ENCODE data around the gene PACS2.
"Not testable (repeated sequence)": the region's sequence is repeated elsewhere in the genome, so short reads cannot be mapped to it uniquely, and the experiment has no call there.

PACS2 gene

DNA sequence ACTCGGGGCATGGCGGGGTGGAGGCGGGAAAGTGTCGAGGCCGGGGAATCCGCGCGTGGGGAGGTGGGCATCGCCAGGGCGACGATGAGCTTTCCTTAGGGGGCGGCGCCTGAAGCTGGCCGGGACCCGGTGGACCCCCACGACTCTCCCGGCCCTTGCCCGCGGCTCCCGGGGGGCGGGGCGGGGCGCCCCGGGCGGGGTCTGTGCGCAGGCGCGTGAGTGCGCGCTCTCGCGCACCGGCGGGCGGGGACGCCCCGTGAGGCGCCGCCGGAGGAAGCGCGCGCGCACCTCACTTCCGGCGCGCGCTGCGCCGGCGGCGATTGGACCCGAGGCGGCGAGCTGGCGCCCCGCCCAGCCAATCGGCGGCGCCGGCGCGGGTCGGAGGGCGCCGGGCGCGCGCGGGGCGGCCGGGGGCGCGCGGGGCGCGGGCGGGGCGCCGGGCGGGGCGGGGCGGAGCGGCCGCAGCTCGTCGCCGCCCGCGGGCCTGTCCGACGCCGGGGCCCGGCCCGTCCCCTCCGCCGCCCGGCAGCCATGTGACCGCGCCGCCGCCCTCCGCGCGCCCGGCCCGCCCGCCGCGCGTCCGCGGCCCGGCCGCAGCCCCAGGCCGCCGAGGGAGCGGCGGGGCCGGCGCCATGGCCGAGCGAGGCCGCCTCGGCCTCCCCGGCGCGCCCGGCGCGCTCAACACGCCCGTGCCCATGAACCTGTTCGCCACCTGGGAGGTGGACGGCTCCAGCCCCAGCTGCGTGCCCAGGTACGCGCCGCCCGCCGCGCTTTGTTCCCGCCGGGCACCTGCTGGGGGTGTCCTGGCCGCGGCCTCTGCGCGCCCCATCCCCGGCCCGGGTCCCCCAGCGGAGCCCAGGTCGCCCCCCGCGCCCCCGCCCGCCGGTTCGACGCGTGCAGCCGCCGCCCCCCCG, at the start of gene PACS2:
Gene PACS2, plus strand, starts transcription at position 462 of the 914 bp plus-strand sequence. Its CDS starts 171 bp downstream, at position 633.
- DNase-seq, result no peak

DNA sequence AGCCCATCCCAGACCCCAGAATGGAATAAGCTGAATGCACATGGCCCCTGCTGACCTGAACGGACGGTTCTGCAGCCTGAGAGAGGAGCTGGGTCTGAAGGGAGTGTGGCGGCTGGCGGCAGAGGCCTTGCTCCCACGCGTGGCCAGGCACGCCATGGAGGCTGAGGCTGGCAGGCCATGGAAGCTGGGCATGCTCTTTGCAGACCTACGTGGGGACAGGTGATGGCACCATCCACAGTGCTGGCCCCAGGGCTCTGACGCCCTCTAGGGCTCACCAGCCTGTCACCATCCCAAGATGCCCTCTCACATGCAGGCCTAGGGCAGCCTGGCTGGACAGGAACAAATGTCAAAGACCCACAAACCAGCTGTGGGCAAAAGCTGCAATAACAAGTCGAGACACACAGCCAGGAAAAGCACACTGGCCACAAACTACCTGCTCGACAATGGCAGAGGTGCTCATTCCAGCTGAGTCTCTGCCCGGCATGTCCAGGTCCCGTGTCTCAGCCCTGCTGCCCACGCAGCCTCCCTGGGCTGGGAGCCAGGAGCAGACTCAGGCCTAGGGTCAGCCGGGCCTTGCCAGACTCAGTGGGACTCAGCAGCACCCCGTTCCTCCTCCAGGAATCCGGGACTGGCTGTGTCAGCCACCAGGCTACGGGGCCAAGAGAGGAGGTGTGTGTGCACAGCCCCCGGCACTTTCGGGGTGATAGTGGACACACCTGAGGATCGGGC, 46.6 kb upstream of the PACS2 start:
- no peak for DNase-seq

DNA sequence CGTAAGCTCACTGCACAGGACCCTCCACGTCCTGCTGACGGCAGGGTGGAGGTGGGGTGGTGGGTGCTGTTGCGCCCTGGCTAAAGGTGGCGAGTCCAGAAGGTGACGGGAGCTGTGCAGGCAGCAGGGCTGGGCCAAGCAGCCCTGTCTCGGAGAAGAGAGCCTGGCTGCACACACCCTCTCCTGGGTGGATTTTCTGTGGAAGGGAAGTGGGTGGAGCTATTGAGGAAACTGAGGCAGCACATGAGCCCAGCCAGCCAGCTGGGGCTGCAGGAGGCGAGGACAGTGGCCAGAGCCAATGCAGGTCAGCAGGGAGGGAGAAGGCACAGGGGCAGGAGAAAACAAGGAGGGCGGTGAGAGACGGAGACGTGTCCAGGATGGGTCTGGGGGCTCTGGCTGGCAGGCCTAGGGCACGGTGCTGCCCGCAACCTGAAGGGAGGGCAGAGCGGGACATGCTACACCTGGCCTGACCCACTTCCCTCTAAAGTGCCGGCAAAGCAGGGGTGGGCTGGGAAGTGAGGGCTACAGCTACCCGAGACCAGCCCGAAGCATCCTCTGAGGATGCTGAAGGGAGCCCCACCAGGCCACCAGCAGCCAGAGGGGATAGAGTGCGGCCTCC, 45.7 kb upstream of the PACS2 start:
- no peak for DNase-seq

DNA sequence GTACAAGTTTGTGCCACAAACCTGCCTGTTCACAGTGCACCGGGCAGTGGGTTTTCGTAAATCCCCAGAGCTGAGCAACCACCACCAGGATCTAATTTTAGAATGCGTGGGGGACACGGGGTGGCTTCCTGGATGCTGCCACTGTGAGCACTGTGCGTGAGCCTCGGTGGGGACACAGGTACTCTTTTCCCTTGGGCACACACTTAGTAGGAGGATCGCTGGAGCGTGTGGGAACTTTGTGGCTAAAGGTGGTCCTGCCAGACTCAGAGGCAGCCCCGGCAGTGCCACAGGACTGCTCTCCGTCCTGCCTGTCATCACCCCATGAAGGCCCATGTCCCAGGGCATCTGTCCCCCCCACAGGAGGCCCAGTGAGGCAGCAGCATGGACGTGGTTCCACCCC, 45.1 kb upstream of the PACS2 start:
- DNase-seq, result no peak

DNA sequence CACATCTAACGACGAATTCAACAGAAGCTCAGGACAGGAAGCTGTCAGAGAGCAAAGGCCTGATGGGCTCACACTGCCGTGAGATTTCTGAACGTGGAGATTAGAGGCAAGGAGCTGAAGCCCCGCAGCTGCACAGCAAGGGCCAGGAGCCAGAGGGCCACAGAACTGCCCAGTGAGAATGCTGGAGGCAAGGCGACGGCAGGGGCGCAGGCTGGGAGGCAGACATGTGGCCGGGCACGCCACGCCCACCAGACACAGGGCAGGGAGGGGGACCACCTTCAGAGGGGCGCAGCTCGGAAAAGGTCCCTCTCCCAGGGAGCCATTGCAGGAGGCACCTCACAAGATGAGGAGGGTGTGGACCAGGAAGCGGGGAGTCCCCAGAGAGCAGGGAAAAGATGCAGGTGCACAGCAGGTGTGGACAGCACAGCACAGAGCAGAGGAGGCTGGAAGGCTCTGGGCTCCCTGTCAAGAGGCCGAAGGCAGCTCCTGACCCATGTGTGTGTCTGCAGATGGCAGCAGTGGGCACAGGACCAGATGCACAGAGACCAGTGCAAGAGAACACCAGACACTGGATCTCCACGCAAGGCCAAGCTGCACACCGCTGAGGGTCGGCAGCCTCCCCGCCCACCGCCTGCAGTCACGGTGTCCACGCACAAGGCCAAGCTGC, 43.2 kb upstream of the PACS2 start:
- DNase-seq, result no peak

DNA sequence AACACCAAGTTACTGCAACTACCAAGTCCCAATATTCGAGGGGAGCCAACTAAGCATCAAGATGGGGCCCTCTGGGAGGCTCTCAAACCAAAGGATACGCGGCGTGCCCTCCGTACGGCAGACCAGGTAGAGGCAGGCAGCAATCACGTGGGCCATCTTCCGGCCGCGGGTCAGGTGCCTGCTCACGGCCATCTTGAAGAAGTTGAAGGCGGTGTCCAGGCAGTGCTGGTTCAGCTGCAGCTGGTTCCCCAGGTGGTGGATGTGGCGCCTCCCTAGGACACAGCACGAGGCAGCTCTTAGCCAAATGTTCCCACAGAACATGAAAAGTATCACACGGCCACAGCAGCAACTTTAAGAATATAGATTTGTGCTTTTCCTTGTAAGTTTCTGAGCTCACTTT, 41.9 kb upstream of the PACS2 start:
- no peak for DNase-seq

DNA sequence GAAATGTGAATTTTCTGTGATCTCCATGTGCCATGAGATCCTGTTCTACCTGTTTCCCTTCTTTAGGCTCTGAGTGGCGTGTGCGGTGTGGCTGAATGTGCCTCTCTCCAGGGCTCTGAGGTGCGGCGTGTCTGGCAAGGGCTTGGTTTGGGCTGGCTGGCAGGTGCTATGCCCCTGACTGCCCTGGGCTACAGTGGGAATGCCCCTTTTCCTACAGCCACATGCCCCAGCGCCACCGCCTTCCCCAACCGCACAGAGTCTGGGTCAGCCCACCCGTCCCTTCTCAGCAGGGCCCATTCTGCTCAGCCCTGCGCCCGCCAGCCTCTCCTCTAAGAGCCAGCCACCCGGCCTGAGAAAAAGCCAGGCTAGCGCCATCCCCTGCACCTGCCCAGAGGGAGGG, 41.5 kb upstream of the PACS2 start:
- DNase-seq, result no peak

DNA sequence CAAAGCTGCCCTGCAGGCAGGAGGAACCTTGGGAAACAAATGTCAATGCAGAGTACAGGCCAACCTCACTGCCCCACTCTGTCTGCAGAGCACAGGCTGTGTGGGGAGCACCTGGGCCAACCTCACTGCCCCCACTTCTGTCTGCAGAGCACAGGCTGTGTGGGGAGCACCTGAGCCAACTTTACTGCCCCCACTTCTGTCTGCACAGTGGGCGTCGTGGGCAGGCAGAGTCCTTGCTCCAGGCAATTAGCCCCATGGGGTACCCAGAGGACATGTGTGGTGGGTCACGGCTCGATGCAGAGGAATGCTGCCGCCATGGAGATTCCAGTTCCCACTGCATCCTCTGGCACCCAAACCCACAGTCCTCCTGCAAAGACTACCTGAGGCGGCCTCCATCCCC, 39.9 kb upstream of the PACS2 start:
- no peak for DNase-seq

DNA sequence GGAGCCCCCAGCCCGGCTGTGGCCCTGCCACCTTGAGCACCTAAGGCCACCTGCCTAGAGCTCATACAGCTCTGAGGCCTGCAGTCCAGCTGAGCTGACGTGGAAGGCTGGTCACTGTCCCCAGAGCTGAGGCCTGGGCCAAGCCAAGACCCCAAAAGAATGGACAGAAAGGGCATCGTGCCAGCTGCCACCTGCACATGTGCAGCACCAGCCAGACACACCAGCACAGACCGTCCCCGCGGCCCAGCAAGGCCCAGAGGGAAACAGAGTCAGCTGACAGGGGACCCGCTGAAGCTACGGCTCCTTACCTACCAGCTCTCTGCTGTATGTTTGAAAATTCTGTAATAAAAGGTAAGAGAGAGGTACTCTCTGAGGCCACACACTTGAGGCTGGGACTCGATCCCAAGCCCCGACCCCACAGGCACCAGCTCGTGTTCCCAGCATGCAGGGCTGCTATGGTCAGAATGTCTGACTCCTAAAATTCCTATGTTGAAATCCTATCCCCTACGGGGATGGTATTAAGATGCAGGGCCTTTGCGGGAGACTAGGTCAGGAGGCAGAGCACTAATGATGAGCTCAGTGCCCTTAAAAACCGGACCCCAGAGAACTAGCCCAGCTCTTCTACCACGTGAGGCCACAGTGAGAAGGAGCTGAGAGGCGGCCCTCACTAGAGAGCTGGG, 39.1 kb upstream of the PACS2 start:
- no peak for DNase-seq

DNA sequence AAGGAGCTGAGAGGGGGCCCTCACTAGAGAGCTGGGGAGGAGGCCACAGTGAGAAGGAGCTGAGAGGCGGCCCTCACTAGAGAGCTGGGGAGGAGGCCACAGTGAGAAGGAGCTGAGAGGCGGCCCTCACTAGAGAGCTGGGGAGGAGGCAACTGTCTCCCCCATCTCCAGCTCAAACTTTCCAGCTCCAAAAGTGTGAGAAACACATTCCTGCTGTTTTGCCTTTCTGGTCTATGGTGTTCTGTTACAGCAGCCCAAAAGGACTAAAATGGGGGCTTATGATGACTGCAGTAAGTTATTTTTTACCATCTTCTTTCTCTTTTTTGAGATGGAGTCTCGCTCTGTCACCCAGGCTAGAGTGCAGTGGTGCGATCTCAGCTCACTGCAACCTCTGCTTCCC, 37.1 kb upstream of the PACS2 start:
- DNase-seq, result not testable (repeated sequence)

DNA sequence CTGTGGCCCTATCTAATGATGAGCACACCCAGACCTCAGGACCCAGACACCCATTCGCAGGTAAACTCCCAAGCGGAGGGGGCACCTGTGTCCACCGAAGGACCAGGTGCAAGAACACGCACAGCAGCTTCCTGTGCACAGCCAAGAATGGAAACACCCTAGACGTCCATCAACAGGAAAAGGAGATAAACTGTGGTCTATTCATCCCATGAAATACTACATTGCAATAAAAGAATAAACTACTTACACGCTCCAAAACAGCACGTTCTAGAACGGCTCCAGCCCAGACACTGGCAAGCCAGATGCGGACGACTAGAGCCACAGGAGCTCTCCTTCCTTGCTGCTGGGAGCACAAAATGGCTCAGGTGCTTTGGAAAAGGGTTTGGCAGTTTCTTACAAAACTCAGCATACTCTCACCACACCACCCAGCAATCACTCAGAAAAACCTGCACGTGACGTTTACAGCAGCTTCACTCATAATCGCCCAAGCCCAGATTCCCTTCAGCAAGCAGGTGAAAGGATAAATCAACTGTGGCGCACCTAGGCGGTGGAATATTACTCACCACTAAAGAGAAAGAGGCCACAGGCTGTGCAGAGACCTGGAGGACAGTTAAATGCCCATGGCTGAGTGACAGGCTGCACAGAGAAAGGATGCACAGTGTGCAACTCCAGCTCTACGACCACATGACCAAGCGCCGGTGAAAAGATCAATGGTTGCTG, 34.7 kb upstream of the PACS2 start:
- DNase-seq, result no peak

DNA sequence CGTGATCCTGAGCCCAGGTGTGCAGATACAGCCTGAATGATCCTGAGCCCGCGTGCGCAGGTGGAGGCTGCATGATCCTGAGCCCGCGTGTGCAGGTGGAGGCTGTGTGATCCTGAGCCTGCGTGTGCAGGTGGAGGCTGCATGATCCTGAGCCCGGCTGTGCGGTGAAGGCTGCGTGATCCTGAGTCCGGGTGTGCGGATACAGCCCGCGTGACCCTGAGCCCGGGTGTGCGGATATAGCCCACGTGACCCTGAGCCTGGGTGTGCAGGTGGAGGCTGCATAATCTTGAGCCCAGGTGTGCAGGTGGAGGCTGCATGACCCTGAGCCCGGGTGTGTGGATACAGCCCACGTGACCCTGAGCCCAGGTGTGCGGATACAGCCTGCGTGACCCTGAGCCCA, 34.0 kb upstream of the PACS2 start:
- DNase-seq, result no peak

DNA sequence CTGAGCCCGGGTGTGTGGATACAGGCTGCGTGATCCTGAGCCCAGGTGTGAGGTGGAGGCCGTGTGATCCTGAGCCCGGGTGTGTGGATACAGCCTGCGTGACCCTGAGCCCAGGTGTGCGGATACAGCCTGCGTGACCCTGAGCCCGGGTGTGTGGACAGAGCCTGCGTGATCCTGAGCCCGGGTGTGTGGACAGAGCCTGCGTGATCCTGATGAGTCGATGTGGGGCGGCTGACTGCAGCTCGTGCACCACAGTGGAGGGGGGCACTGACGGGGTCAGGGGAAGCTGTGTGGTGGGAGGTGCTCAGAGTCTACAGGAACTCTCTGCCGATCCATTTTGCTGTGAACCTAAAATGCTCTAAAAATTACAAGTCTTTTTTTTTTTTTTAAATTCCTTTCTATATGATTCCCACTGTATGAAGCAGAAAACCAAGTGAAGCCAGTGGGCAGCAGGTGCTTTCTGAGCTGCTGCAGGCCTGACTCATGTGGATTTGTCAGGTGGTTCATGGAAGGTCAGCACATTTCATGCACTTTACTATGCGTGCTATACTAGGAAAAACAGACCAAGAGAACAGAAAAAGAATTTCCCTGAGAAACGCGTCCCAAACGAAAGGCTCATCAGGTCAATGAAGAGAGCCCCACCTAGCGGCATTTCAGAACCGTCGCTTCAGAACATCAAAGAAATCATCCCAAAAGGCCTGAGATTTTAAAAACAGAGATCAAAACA, 33.0 kb upstream of the PACS2 start:
- no peak for DNase-seq

DNA sequence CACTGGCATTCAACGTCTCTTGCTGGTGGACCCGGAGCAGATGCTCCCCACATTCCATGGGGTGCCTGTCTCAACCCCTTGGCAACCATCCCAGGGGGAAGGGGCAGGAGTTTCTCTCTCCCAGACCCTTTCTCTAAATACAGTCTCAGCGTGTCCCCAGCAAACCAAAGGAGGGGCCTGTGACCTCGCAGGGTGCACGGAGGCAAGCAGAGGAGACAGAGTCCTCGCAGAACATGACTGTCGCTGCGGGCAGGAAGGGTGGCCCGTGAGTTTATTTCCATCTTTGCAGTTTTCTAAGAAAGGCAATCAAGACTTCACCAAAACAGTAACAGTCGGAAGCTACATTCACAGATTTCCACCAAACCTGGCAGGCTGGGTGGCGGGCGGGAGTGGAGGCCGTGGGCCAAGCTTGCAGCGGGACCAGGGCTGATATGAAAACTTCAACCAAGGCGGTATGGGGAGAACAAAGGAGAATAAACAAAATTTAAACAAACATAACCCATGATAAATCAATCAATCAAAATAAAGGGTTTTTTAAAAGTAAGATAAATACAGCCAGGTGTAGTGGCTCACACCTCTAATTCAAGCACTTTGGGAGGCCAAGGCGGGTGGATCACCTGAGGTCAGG, 32.3 kb upstream of the PACS2 start:
- DNase-seq, result no peak

DNA sequence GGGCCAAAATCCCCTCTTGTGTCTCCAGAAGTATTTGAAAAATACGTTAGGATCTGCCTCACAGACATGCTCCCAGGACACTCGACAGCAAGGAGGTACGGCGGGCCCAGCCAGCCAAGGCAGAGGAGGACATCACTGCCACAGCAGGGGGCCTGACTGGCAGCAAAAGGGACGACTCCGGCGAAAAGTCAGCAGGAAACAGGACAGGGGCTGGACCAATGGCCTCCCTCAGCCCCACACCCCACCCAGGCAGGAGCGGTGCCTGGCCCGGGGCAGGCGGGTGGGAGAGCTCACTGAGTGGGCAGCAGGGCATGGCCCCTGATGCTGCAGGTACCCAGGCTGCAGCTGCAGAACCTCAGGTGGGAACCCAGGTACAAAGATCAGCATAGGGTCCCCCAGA, 31.5 kb upstream of the PACS2 start:
- DNase-seq, result no peak

DNA sequence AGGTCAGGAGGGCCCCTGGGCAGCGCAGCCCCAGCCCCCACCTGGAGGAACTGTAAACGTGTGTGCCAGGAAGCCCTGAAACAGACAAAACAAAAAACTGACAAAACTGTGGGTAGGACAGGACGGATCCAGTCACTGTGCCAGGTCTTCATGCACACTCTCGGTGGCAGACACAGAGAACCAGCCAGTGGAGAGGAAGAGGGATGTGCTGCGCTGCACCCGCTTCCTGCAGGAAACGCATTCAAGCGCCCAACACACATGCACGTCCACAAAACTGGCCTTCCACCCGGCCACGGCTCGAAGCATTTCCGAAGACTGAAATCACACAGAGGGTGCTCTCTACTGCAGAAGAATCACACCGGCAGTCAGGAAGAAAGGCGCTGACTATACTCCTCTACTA, 30.6 kb upstream of the PACS2 start:
- DNase-seq, result no peak

DNA sequence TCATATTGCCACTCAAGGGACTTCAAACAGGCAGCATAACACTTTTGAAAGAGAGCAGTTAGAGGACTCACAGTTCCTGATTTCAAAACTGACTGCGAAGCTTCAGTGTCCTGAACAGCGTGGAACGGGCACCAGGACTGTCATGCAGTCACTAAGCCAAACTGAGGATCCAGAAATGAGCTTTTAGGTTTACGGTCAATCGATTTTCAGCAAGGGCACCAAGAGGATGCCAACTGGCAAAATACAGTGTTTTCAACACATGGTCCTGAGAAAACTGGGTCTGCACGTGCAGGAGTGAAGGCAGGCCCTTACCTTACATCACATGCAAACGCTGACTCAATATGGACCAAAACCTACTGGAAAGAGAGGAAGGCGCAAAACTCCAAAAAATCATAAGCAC, 29.4 kb upstream of the PACS2 start:
- DNase-seq, result no peak

DNA sequence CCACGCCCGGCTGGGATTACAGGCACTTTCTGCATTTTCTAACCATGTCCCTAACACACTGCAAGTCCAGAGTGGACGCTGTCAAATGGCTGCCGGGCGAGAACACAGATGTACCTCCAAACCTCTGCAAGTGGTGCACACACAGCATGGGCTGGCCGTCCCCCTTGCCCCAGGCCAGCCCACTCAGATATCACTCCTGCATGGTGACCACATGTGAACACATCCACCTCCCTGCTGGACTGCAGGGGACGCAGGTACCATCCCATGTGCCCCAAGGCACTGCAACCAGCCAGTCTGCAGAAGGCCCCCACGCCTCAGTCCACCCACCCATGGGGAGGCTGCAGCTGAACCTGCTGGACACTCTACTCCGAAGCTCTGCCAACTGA, 27.8 kb upstream of the PACS2 start:
- DNase-seq, result no peak

DNA sequence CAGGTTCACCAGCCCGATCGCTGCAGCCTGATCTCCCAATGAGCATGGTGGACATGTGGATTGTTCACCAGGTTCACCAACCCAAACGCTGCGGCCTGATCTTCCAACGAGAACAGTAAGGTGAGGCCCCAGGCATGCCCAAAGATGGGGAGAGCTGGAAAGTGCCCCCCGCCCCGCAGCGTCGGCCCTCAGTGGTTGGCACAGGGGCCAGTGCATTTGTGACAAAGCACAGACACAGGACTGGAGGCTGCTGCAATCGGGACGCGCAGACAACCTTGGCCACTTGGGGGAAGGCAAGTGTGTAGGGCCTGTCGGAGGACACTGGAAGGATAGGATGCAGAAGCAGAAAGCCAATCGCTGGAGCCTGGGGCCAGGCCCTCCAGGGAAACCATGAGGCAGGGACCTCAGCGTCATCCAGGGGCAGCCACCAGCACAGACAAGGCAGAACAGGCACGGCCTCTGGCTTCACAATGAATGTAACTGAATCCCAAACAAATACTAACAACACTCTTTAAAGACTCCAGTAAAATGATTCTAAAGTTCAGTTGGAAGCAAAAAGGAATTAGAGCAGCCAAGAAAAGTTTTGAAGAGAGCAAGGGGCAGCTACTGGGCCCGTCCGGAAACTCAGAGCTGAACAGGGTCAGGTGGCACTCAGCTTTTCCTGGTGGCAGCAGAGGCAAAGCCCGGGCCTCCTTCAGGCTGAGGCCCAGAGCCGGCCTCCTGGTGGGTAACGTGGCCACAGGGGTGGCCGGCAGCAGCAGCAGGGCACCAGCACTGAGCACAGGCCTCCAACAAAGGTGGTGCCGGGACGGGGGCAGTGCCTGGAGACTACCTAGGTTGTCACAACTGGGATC, 27.1 kb upstream of the PACS2 start:
- no peak for DNase-seq

DNA sequence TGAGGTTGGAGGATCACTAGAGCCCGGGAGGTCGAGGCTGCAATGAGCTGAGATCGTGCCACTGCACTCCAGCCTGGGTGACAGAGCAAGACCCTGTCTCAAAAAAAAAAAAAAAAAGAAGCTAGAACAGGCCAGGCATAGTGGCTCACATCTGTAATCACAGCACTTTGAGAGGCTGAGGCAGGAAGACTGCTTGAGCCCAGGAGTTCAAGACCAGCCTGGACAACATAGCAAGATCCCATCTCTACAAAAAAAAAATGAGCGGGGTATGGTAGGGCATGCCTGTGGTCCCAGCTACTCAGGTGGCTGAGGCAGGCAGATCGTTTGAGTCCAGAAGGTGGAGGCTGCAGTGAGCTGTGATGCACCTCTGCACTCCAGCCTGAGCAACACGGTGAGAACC, 25.6 kb upstream of the PACS2 start:
- DNase-seq, result not testable (repeated sequence)
